Measurements from ENCODE around the gene DYNLT2B.

DNA sequence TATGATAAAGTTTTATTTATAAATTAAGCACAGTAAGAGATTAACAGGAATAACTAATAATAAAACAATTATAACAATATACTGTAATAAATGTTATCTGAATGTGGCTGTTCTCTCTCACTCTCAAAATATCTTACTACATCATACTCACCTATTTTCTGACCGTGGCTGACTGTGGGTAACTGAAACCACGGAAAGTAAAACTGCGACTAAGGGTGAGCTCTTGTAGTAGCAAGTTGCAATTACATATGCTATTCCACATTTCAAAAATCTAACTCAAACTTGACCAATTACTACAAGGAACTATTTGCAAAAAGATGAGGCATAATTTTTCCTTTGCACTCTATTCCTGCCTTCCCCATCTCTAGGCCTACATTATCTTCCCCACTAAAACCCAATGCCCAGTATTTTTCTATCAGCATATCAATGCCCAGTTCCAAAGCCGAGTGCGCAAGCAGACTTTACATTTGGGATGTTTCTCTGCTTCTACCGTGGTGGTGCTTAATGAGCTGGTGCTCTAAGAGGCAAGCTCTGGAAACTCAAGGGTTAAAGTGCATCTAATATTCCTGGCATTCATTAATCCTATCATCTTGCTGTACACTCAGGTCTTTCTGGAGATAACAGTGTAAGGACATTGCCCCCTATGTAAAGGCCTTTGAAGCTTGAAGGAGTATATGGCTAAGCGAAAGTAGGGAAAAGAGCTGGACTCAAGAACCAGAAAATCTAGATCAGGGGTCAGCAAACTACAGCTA is 37.2 kb downstream of the DYNLT2B start:
- TF ChIP-seq, protein P1, sequence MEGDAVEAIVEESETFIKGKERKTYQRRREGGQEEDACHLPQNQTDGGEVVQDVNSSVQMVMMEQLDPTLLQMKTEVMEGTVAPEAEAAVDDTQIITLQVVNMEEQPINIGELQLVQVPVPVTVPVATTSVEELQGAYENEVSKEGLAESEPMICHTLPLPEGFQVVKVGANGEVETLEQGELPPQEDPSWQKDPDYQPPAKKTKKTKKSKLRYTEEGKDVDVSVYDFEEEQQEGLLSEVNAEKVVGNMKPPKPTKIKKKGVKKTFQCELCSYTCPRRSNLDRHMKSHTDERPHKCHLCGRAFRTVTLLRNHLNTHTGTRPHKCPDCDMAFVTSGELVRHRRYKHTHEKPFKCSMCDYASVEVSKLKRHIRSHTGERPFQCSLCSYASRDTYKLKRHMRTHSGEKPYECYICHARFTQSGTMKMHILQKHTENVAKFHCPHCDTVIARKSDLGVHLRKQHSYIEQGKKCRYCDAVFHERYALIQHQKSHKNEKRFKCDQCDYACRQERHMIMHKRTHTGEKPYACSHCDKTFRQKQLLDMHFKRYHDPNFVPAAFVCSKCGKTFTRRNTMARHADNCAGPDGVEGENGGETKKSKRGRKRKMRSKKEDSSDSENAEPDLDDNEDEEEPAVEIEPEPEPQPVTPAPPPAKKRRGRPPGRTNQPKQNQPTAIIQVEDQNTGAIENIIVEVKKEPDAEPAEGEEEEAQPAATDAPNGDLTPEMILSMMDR (IDR thresholded peaks at IDR 0.05; ENCODE audit: low read length), result no peak
- no peak for TF ChIP-seq EZH2 (IDR thresholded peaks at IDR 0.05; ENCODE audit: borderline replicate concordance, low read length)
